ENCODE data around the gene BICRA. TPM values are rescaled to one million over a fixed set of nuclear protein-coding genes. Genes with fewer than 3 reads are reported as not detected.

The BICRA gene
- polyA plus RNA-seq, 3 donors = 0.08 to 4.6 TPM; not detected in 1

GRCh38 chr19:47613165-47614020 lies 4.5 kb downstream of the BICRA start:
- Histone ChIP-seq H3K4me1 (ENCODE audit: control insufficient read depth in 1 of 2, insufficient read depth in 2 of 2, low read length in 2 of 2) (peaks cover 26 to 34% of the 10 kb centered on the region in 2 donors), H3K36me3 (replicated peaks in 1 of 2; ENCODE audit: control insufficient read depth in 1 of 2, insufficient read depth in 2 of 2, low read length in 2 of 2) (peaks cover 2 to 11% of the 10 kb centered on the region in 2 donors), H3K79me2 (ENCODE audit: insufficient read depth, low read length) (peaks cover 90% of the 10 kb centered on the region), H3K4me2 (replicated peaks; ENCODE audit: extremely low read depth, low read length, poor library complexity, severe bottlenecking) (no peak overlapping the region), H4K20me1 (ENCODE audit: insufficient read depth, low read length) (peaks cover 86% of the 10 kb centered on the region), H3K4me3 (replicated peaks in 1 of 3; ENCODE audit: low read depth in 2 of 3, low read length in 3 of 3) (no peak overlapping the region), H2AFZ (ENCODE audit: insufficient read depth, low read depth, low read length, poor library complexity, severe bottlenecking) (no peak overlapping the region), H3K27ac (ENCODE audit: low read depth in 1 of 2, low read length in 2 of 2) (no peak overlapping the region), H3K9me3 (replicated peaks in 1 of 2; ENCODE audit: control insufficient read depth in 1 of 2, insufficient read depth in 1 of 2, low read length in 2 of 2) (no peaks in the 10 kb centered on the region), H3K27me3 (ENCODE audit: control insufficient read depth in 2 of 2, insufficient read depth in 2 of 2, low read length in 2 of 2) (no peaks in the 10 kb centered on the region), H3K9ac (ENCODE audit: insufficient read depth, low read length, poor library complexity, severe bottlenecking) (no peak overlapping the region)
- TF ChIP-seq CTCF (IDR thresholded peaks at IDR 0.05) = no peak
- Mint-ChIP-seq H3K4me1 (peaks cover 39% of the 10 kb centered on the region), H3K4me3 (no peak overlapping the region), H3K27ac (peak overlapping the region in 3 of 7 donors; percentile 4 to 80 (median 75)), H3K27me3 (ENCODE audit: low read depth in 3 of 3) (peaks cover 0 to 2% (median 0%) of the 10 kb centered on the region in 3 donors), H3K36me3 (peaks cover 10 to 29% of the 10 kb centered on the region in 2 donors), H3K9me3 (peaks cover 0 to 2% (median 0%) of the 10 kb centered on the region in 7 donors)
- WGBS (ENCODE audit: insufficient coverage) = 82% methylated on average over 6 of the region's 14 CpGs
- DNase-seq = no peak
- intact Hi-C loops (cut with micrococcal nuclease) = loop anchor here in 1 of 2 donors (5.0 kb wide), 1 partner anchor 49 kb away; no protein-coding TSS in a partner anchor

- H3K27me3 Mint-ChIP-seq (ENCODE audit: low read depth in 3 of 3) = peaks cover 0 to 2% (median 1%) of the 10 kb centered on the region in 3 donors
- peaks cover 39% of the 10 kb centered on the region for H3K4me1 Mint-ChIP-seq
- H3K4me3 Mint-ChIP-seq = no peak overlapping the region
- H3K4me1 ChIP-seq (ENCODE audit: control insufficient read depth in 1 of 2, insufficient read depth in 2 of 2, low read length in 2 of 2) = peaks cover 26 to 34% of the 10 kb centered on the region in 2 donors
- H3K36me3 ChIP-seq (replicated peaks in 1 of 2; ENCODE audit: control insufficient read depth in 1 of 2, insufficient read depth in 2 of 2, low read length in 2 of 2) = peaks cover 4 to 15% of the 10 kb centered on the region in 2 donors
- no peak for DNase-seq
- H4K20me1 ChIP-seq (ENCODE audit: insufficient read depth, low read length) = peaks cover 91% of the 10 kb centered on the region
- peaks cover 10 to 33% of the 10 kb centered on the region in 2 donors for H3K36me3 Mint-ChIP-seq
- H3K27ac Mint-ChIP-seq = peak overlapping the region in 4 of 7 donors; percentile 4 to 78 (median 59)
- H2AFZ ChIP-seq (ENCODE audit: insufficient read depth, low read depth, low read length, poor library complexity, severe bottlenecking) = no peak overlapping the region
- intact Hi-C loops (cut with micrococcal nuclease) = loop anchor here in 1 of 2 donors (5.0 kb wide), 1 partner anchor 48 kb away; no protein-coding TSS in a partner anchor
- no peak overlapping the region for H3K27ac ChIP-seq (ENCODE audit: low read depth in 1 of 2, low read length in 2 of 2)
- no peak overlapping the region for H3K9ac ChIP-seq (ENCODE audit: insufficient read depth, low read length, poor library complexity, severe bottlenecking)
- WGBS (ENCODE audit: insufficient coverage) = 100% methylated on average over 2 of the region's 3 CpGs
- no peaks in the 10 kb centered on the region for H3K9me3 ChIP-seq (replicated peaks in 1 of 2; ENCODE audit: control insufficient read depth in 1 of 2, insufficient read depth in 1 of 2, low read length in 2 of 2)
- no peak overlapping the region for H3K4me3 ChIP-seq (replicated peaks in 1 of 3; ENCODE audit: low read depth in 2 of 3, low read length in 3 of 3)
- H3K4me2 ChIP-seq (replicated peaks; ENCODE audit: extremely low read depth, low read length, poor library complexity, severe bottlenecking) = no peak overlapping the region
- no peak for TF ChIP-seq CTCF (IDR thresholded peaks at IDR 0.05)
- H3K79me2 ChIP-seq (ENCODE audit: insufficient read depth, low read length) = peaks cover 96% of the 10 kb centered on the region
- H3K9me3 Mint-ChIP-seq = peaks cover 0 to 2% (median 0%) of the 10 kb centered on the region in 7 donors
- H3K27me3 ChIP-seq (ENCODE audit: control insufficient read depth in 2 of 2, insufficient read depth in 2 of 2, low read length in 2 of 2) = no peaks in the 10 kb centered on the region
Measured at GRCh38 chr19:47614021-47614295, 5.0 kb downstream of the BICRA start.

Measured in CD14-positive monocyte (primary cell).